Measurements from ENCODE around the gene OIT3.
"Not testable (repeated sequence)": the region's sequence is repeated elsewhere in the genome, so short reads cannot be mapped to it uniquely, and the experiment has no call there.

OIT3 gene

DNA sequence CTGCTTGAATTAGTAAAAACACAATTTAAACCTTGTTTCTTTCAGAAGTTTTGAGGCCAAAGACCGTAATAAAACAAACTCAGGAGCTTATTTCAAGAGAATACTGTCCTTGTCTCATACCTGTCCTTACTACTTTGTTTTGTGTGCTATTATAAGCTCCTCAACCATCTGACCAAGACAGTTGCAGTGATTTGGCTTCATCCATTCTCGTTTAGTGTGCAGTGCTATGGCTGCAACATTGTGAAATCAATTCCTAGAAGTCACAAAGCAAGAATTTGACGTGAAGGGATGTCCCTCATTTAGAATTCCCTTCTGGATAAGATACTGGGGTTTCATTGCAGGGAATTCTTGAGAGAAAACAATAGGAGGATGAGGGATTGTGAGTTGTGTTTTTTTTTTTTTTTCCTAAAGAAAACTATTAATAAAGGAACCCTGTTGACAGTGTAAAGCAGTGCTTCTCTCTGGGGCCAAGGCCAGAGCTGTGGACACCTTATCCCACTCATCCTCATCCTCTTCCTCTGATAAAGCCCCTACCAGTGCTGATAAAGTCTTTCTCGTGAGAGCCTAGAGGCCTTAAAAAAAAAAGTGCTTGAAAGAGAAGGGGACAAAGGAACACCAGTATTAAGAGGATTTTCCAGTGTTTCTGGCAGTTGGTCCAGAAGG is at the start of gene OIT3:
Gene OIT3 (plus strand): TSS at position 604 of the 663 bp plus-strand sequence. CDS start 60 bp downstream, outside the sequence.
- DNase-seq, result no peak

DNA sequence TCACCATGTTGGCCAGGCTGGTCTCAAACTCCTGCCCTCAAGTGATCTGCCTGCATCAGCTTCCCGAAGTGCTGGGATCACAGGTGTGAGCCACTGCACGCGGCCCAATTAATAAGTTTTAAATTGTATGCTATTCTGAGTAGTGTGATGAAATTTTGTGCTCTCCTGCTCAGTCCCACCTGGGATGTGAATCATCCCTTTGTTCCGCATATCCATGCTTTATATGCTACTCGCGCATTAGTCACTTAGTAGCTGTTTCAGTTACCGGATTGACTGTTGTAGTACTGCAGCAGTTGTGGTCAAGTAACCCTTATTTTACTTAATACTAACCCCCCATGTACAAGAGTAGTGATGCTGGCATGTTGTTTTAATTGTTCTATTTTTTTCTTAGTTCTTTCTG is 47.3 kb upstream of the OIT3 start:
- no peak for DNase-seq

DNA sequence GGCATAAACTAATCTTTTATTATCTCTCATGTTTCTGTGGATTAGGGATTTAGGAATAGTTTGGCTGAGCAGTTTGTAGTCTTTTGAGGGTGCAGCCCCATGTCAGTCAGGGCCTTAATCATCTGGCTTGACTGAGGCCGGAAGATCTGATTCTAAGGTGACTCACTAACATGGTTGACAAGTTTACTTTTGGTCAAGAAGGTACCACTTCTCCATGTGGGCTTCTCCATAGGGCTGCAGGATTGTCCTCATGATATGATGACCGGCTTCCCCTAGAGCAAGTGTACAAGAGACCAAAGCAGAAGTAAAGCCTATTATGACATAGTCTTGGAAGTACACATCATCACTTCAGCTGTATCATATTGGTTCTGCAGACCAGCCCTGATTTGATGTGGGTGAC is 45.9 kb upstream of the OIT3 start:
- no peak for DNase-seq

DNA sequence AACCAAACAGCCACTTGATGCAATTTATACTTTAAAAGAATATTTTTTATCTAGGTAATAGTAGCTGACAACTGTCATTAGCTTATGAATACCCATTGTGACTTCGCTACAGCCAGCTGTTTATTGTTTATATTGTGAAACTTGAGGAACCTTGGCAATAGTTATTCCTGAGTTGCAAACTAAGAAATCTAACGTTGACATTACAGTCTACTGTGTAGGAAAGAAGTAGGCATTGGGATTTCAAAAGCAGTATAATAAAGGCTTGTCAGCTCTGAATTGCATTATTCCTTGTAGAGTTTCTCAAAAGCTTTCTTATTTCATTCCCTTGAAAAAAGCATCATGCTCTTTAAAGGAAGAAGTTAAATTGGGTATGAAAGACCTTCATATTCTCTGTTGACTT is 42.7 kb upstream of the OIT3 start:
- DNase-seq, result no peak

DNA sequence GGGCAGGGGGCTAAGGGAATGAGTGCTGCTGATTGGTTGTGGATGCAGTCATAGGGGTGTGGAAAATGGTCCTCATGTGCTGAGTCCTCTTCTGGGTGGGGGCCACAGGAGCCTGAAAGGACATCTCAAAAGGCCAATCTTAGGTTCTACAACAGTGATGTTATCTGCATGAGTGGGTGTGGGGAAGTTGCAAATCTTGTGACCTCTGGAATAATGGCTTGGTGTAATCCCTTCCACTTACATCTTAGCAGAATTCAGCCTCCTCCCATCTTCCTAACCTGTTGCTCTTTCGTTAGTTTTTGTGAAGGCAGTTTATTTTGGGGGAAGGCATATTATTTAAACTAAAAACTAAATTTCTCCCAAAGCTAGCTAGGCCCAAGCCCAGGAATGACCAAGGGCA is 42.0 kb upstream of the OIT3 start:
- DNase-seq, result no peak

DNA sequence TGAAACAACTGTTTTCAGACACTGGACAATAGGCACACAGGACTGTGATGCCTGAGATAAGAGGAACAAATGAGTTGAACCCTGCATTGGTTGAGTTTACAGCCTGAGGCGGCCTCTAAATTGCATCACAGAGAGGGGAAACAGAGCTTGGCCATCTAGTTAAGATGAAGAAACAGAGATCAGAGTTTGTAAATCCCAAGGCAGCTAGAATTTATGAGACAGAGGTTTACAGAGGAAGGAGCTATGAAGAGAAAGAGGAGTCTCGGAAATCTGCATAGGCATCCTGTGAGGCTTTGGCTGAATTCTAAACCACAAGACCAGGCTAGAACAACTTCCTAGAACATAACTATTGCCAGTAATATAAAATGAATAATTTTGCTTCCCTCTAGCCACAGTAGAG is 41.0 kb upstream of the OIT3 start:
- DNase-seq, result peak; percentile 81

DNA sequence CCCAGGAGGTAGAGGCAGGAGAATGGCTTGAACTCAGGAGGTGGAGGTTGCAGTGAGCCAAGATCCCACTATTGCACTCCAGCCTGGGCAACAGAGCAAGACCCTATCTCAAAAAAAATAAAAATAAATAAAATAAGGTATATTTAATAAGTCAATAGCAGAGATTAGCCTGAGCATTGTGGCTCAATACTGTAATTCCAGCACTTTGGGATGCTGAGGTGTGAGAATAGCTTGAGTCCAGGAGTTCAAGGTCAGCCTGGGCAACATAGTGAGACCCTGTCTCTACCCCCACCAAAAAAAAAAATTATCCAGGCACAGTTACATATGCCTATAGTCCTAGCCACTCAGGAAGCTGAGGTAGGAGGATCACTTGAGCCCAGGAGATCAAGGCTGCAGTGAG is 38.4 kb upstream of the OIT3 start:
- no peak for DNase-seq

DNA sequence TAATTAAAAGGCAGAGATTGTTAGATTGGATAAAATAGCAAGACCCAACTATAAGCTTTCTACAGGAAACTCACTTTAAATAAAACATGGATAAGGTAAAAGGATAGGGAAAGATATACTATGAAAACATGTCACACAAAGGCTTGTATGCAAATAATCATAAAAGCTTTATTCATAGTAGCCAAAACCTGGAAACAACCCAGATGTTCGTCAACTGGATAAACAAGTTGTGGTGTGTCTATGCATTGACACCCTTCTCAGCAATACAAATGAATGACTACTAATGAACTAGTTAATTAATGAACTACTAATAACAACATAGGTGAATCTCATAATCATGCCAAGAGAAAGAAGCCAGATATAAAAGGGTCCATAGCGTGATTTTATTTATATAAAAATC is 37.7 kb upstream of the OIT3 start:
- no peak for DNase-seq

DNA sequence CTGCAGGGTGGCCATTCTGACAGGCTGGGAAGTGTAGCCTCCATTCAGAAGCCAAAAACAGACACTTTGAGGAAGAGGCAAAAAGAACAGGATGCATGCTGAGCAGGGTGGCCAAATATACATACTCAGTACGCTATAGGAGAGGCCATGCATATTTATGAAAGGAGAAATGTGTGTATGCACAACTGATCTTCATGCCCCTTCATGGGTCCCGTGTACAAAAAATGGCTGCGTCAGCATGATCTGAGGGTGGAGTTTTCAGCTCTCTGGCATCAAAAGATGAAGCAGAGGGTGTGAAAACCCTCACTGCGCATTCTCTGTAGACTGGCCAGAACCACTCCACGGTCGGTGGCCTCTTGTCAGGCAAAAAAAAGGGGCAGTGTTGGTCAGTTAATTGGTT is 35.5 kb upstream of the OIT3 start:
- DNase-seq, result no peak

DNA sequence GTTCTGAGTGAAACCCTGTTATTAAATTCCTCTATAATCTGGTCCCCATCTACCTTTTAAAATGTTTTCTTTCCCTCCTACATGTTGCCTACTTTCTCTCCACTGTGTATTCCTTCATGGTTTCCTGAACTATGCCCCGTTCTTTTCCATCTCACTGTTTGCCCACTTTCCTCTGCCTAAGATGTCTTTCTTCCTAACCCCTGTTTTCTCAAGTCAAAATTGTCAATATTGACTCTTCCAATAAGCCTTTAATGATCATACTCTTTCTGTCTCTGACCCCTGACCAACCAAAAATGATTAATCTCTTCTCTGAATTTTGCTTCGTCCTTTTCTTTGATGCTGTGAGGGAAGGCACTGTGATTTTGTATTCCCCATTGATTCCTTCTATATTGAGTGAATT is 30.6 kb upstream of the OIT3 start:
- DNase-seq, result no peak

DNA sequence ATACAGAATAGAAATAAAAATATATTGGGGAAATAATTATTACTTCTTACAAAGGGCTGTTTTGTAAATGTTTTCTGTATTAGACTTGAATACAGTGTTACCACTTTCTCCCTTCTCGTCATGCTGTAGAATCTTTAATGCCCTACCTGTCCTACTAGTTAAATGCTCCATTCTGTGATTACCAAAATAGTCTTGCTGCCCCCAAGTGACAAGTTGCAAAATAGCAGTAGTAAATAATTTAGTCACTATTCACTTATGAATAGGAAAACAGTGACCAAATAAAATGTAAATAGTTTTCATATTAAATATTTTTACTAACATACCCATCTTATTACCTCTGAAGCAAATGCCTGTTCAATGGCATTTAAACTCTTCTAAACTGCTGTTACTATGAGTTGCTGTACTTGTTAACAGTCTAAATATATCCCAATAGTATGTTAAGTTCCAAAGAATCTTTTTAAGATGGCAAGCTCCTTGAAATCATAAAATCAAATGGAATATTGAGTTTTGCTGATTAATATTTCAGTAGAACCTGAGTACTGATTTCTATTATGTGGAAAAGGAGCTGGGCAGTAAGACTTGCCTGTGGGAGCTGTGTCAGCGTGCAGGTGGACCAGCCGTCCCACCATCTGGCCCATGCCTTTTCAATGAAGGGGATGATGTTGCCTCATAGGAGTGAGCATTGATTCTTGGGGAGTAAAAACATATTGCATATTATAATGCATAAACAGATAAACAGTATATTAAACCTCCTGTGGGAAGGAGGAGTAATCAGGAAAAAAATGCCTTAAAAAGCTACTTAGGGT is 18.1 kb upstream of the OIT3 start:
- DNase-seq, result no peak

DNA sequence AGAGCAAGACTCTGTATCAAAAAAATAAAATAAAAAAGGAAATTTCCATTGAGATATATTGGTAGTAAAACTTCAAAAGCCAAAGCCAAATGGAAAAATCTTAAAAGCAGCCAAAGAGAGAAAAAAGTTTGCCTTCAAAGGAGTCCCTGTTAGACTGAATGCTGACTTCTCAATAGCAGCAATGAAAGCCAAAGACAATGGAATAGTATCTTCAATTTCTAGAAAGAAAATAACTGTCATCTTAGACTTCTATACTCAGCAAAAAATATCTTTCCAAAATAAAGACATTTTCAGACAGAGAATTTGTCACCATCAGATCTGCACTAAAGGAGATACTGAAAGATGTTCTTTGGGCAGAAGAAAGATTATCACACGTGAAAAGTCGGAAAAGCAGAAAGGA is 14.3 kb upstream of the OIT3 start:
- DNase-seq, result no peak

DNA sequence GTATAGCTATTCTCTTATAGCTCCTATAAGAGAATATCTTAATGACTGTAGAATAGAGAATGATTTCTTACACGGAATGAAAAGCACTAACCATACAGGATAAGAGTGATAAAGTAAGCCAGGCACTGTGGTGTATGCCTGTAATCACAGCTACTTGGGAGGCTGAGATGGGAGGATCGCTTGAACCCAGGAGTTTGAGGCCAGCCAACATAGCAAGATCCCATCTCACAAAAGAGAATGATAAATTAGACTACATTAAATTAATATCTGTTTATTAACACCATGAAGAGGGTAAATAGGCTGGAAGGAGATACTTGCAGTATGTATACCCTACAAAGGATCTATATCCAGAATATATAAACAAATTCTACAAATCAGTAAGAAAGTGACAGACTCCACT is 12.2 kb upstream of the OIT3 start:
- no peak for DNase-seq

DNA sequence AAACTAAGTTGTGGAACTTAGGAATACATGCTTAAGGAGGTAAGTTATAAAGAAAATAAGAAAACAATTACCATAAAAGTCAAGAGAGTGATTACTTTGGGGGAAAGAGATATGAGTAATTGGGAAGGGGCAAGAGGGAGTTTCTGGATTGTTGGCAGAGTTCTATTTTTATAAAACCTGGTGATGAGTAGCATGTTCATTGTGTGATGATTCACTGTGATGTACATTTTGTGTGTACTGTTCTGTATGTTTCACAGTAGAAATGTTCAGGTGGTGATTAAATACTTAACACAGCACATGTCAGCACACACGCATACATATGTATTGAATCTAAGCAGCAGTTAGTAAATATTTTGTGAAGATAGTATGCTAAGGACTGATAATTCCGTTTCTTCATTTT is 9.7 kb upstream of the OIT3 start:
- DNase-seq, result no peak

DNA sequence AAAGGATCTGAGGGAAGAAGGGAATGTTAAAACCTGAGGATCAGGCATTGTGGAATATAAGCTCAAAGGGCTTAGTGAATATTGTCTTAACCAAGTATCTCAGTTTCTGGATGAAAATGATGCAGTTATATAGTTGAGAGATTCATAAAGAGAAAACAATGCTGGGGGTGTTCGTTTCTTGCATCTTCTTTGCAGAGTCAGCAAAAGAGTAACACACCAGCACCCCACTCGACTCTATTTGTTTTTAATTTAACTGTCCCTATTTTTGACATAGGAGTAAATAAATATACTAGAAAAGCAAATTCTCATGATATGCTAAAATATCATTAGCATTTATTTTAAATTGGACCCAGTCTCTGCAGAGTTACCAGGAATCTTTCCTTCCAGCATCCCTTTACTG is 7.6 kb upstream of the OIT3 start:
- no peak for DNase-seq

DNA sequence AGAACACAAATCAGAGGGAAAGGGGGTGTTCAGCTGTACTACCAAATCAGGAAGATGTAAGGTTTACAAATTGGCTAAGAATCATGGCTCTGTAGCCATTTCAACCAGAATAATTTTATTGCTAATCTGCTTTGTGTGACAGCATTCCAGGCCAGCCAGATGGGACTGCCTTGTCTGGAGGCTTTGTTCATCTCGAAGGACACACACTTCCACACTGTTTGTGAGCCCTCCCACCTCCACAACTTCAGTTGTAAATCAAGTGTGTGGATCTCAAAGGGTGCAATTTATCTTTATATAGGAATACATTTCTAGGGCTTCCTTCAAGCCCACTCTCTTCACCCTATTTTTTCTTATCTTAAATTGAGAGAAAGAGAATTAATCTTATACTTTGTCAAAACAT is 6.9 kb upstream of the OIT3 start:
- no peak for DNase-seq

DNA sequence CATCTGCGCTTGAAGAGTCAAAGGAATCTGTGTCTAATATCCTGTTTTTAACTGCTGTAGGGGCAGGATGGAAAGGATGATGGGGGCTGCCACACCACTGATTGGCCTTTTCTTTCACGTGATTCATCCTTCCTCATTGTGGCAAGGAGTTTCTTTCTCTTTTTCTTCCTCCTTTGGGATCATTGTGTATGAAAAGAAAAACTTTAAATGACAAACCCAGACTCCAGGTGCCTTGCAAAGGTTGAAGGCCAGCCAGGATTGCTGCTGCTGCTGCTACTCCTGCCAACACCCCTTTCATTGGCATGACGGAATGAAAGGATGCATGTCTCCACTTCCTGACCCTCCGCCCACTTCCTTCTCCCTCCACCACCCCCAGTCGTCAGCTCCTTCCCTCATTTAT is 6.5 kb upstream of the OIT3 start:
- DNase-seq, result no peak

DNA sequence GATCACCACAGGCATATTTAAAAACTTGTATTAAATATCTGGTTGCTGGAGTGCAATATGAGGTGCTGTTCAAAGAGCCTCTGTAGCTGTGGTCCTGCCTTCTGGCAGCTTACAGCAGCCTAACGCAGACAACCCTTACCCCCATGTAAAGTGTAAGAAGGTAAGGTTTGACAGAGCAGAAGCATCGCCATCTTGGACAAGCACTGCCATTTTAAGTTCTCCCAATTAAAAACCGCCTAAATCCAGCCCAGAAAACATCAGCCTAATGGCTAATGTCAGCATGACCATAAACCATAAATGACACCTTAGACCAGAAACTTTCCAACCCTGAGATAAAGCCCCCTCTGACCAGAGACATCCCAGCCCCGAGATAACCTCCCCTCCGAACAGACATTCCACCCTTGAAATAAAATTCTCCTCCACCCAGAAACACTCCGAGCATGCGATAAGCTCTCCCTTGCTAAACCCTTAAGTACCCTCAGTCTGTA is 5.3 kb upstream of the OIT3 start:
- DNase-seq, result no peak

DNA sequence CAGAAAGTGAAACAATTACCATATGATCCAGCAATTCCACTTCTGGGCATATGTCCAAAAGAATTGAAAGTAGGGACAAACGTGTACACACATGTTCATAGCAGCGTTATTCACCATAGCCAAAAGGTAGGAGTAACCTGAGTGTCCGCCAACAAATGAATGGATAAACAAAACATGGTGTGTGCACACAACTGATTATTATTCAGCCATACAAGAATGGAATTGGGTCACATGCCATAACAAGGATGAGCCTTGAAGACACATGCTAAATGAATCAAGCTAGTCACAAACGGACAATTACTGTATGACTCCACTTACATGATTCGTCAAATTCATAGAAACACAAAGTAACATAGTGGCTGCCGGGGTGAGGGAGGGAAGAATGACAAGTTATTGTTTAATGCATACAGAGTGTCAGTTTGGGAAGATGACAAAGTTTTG is 4.1 kb upstream of the OIT3 start:
- DNase-seq, result no peak

DNA sequence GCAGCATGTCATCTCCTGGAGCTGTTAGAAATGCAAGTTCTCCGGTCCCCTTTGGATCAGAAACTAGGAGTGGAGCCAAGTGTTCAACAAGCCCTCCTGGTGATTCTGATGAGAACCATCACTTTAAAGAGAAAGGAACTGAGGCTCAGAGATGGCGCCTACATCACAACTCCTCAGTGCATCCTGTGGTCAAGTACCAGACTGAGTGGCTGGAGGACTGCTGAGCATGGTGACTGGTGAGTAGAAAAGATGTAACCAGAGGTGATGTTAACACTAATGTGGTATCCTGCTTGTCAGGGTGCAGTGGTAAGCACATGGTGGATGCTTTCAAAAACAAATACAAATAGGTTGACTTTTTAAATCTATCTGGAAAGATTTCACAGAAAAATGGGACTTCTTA is 3.5 kb upstream of the OIT3 start:
- DNase-seq, result no peak

DNA sequence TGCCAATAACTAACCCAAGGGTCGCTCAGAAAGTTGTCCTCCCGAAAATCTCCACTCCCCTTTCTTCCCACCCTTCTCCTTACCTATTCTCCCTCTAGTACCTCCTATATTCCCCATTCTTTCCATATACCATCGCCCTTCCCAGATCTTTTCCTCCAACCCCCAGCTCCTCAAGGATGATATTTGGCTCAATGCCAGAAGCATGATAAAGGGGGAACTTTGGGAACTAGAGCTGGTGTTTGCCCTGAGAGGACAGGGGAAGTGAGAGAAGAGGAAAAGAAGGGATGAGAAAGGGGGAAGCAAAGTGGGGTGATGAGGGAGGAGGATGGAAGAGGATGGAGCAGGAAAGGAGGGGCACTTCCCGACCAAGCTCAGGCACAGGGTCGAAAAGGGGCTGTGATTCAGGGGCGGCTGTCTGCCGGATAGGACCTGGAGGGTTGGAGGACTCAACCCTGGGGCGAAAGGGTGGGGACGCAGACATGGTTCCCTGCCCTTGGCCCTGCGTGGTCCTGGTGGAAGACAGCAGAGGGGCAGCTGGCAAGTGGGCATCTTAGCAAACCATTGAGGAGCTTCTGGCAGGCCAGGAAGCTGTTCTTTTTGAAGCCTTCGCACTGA is 1.8 kb downstream of the OIT3 start:
- DNase-seq, result no peak

DNA sequence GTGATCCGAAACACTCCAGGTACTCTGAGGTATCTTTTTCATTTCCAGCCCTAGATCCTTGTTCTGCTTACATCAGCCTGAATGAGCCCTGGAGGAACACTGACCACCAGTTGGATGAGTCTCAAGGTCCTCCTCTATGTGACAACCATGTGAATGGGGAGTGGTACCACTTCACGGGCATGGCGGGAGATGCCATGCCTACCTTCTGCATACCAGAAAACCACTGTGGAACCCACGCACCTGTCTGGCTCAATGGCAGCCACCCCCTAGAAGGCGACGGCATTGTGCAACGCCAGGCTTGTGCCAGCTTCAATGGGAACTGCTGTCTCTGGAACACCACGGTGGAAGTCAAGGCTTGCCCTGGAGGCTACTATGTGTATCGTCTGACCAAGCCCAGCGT is 5.1 kb downstream of the OIT3 start:
- no peak for DNase-seq

DNA sequence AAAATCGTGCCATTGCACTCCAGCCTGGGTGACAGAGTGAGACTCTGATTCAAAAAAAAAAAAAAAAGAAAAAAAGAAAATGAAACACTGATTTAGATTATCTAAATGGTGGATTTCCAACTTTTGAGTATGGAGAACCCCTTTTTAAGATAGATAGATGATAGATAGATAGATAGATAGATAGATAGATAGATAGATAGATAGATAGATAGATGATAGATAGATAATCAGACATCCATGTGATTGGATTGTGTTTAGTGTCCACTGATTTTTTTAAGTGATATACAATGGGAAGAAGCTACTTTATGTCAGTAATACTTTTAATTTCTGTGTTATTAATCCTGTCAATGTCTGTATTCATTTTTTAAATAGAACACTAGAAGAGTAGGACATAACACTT is 6.0 kb downstream of the OIT3 start:
- DNase-seq, result no peak

DNA sequence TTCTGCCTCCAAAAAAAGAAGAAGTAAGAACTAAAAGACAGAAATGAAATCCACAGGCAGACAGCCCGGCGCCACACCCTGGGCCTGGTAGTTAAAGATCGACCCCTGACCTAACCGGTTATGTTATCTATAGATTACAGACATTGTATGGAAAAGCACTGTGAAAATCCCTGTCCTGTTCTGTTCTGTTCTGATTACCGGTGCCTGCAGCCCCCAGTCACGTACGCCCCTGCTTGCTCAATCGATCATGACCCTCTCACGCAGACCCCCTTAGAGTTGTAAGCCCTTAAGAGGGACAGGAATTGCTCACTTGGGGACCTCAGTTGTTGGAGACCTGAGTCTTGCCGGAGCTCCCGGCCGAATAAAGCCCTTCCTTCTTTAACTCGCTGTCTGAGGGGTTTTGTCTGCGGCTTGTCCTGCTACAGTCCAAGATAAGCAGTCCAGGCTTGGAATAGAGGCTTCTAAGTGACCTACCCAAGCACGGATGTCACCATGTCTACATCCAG is 10.5 kb downstream of the OIT3 start:
- DNase-seq, result not testable (repeated sequence)

All from GF-D8 (cell line).